ENCODE data around the gene WDR1.

WDR1 gene

DNA sequence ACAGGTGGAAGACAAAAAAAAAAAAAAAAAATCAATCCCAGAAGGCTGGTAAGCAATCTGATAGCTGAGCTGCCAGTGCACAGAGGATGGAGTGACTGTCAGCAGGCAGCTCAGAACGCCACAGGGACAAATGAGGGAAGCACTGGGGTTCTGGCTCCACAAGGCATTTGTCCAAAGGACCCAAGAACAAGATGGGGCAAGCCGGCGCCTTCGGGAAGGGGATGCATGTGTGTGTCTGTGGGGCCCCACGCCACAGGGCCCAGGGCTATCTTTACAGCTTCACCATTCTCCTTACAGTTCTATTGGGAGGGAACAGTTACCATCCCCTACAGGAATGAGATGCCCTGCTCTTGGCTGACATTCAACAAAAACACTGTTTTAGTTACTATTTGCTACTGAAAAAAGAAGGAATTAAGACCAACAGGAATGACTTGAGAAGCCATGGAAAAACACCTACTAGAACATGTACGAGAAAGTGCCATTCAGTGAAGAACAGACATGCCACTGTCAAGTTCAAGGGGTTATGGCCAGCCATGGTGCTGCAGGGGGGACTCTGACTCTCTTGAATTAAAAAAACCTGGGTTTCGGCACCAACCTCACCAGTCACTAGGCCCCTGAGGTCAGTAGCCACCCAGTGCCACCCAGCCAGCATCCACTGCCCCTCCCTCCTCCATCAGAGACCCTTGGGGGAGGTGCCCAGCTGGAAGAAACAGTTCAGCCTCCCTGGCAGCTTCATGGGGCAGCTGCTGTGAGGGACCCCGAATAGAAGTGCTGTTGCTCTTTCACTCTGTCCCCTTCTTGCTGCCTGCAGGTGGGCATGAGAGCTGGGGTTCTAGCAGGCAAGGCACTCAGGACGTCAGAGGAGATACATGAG lies 18.5 kb downstream of the WDR1 start:
- H3K4me3 ChIP-seq: no peak overlapping the region
- no peaks in the 10 kb centered on the region for H3K27me3 ChIP-seq
- H3K27ac ChIP-seq: peak overlapping the region; percentile 61 to 95
- no peak for DNase-seq
- H3K4me1 ChIP-seq: peaks cover 0 to 100% (median 92%) of the 10 kb centered on the region in 4 donors
- TF ChIP-seq, protein P1, sequence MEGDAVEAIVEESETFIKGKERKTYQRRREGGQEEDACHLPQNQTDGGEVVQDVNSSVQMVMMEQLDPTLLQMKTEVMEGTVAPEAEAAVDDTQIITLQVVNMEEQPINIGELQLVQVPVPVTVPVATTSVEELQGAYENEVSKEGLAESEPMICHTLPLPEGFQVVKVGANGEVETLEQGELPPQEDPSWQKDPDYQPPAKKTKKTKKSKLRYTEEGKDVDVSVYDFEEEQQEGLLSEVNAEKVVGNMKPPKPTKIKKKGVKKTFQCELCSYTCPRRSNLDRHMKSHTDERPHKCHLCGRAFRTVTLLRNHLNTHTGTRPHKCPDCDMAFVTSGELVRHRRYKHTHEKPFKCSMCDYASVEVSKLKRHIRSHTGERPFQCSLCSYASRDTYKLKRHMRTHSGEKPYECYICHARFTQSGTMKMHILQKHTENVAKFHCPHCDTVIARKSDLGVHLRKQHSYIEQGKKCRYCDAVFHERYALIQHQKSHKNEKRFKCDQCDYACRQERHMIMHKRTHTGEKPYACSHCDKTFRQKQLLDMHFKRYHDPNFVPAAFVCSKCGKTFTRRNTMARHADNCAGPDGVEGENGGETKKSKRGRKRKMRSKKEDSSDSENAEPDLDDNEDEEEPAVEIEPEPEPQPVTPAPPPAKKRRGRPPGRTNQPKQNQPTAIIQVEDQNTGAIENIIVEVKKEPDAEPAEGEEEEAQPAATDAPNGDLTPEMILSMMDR (IDR thresholded peaks at IDR 0.05): no peak
- H3K9me3 ChIP-seq: no peaks in the 10 kb centered on the region
- intact Hi-C loops (cut with DNase I; ENCODE audit: low total_unique reads): no loop called here
- peaks cover 54 to 96% (median 83%) of the 10 kb centered on the region in 3 donors for H3K36me3 ChIP-seq

DNA sequence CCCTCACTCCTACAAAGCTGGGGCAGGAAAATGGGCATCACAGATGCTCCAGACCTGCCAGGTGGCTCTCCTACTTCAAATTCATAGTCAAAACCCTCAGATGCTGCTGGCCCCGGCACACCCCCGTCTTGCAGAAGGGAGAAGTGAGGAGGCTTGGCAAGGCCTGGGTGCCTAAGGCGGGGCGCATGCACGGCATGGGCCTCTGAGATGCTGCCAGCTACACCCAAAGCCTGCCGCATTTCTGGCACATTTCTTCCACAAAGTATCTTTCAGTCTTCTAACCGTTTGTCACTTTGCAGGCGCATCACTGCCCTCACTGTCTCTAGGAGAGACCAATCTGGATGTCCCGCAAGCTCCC lies 19.6 kb downstream of the WDR1 start:
- DNase-seq: no peak
- Histone ChIP-seq H3K36me3 (peaks cover 58 to 97% (median 76%) of the 10 kb centered on the region in 3 donors), H3K9me3 (no peaks in the 10 kb centered on the region), H3K27me3 (no peaks in the 10 kb centered on the region), H3K4me1 (peaks cover 0 to 100% (median 92%) of the 10 kb centered on the region in 4 donors), H3K27ac (peak overlapping the region; percentile 61 to 95), H3K4me3 (no peak overlapping the region)
- TF ChIP-seq, protein P1 (IDR thresholded peaks at IDR 0.05): no peak
- intact Hi-C loops (cut with DNase I; ENCODE audit: low total_unique reads): no loop called here

DNA sequence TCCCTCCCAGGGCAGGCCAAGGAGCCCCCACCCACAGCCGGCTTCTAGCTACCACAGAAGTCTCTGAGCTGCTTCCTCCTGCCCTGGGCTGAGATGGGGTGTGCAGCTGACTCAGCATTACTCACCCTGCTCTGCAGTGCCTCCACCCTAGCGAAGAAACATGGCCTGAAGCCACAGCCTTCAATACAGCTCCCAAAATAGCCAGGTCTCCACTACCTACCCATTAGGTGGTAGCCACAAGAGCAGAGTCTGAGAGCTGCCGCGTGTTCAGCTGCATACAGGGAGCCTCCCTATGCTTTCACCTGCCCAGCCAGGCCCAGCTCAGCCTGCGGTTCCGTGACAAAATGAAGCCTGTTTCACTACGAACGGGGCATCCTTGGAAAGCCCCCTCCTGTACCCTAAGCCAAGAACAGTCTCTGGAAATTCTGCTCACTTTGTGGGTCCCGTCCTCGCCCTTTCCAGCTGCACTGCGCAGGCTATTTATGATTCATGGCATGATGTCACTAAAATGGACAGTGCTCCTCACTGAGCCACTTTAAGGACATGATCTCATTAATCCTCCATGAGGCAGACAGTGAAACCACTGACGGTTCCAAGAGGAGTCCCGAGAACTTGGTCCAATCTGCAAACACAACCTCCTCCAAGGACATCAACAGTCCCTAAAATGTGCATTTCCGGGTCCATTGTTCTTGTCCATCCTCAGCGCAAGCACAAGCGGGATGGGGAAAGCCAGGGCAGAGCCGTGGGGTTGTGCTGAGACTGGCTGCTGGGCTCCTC lies 20.2 kb downstream of the WDR1 start:
- Histone ChIP-seq H3K4me1 (peaks cover 0 to 100% (median 92%) of the 10 kb centered on the region in 4 donors), H3K4me3 (no peak overlapping the region)
- peak; percentile 75 to 88 for DNase-seq

DNA sequence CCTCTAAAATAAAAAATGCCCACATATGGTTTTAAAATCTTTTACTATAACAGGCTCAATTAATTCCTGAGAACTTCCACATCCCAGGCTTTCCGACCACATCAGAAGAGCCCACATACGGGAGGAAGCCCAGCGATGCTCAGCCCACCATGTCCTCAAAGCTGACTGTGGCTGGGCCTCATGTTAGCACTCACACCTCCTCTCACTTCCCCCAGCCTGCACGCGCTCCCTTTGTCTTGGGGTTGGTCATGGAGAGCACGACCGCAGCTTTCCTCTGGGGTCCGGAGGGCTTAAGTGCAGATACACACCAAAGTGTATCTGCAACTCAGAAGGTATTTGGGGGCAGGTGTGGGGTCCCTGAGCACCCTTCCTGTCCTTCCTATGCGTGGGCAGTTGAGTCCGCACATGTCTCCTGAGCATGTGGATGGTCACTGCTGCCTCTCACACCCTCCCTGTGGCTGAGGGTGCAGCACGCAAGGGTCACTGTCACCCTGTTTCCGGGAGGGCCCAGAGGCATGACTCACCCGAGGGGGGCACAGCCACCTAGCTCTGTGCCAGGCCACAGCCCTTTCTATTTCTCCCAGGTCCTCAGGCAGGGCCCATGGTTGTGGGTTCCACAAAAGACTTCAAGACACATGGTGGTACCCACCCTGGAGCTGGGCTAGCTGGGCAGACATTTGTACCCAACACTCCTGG lies 21.2 kb downstream of the WDR1 start:
- Histone ChIP-seq H3K27ac (peak overlapping the region; percentile 61 to 95), H3K4me1 (peaks cover 0 to 97% (median 86%) of the 10 kb centered on the region in 4 donors), H3K4me3 (no peak overlapping the region), H3K27me3 (no peaks in the 10 kb centered on the region), H3K9me3 (no peaks in the 10 kb centered on the region), H3K36me3 (peaks cover 73 to 100% (median 85%) of the 10 kb centered on the region in 3 donors)
- intact Hi-C loops (cut with DNase I; ENCODE audit: low total_unique reads): no loop called here
- TF ChIP-seq, protein P1 (IDR thresholded peaks at IDR 0.05): no peak
- no peak for DNase-seq

More for the DNA sequence above, 20.2 kb downstream of the WDR1 start:
- intact Hi-C loops (cut with DNase I; ENCODE audit: low total_unique reads): no loop called here
- TF ChIP-seq, protein P1 (IDR thresholded peaks at IDR 0.05): no peak
- no peaks in the 10 kb centered on the region for H3K9me3 ChIP-seq
- H3K27me3 ChIP-seq: no peaks in the 10 kb centered on the region
- peaks cover 64 to 98% (median 82%) of the 10 kb centered on the region in 3 donors for H3K36me3 ChIP-seq
- H3K27ac ChIP-seq: peak overlapping the region; percentile 61 to 95

DNA sequence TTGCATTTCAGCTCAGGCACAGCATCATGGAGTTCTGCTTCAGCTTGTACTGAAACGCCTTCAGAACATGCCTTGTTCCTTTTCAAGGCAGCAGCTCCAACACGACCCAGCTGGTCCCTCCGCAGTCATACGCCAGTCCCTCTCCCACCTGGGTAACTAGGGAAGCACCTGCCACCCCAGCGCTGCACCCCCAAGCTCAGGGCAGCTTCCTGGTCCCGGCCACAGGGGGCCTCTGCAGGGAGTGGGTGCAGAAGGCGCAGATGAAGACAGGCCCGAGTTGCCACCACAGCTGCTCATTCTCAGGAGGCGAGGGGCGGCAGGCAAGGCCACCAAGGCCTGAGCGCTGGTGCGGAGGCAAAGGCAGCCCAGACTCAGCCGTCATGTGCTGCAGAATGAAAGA lies 21.8 kb downstream of the WDR1 start:
- no peaks in the 10 kb centered on the region for H3K27me3 ChIP-seq
- intact Hi-C loops (cut with DNase I; ENCODE audit: low total_unique reads): no loop called here
- H3K4me1 ChIP-seq: peaks cover 0 to 97% (median 82%) of the 10 kb centered on the region in 4 donors
- DNase-seq: no peak
- H3K36me3 ChIP-seq: peaks cover 79 to 100% (median 85%) of the 10 kb centered on the region in 3 donors
- H3K4me3 ChIP-seq: no peak overlapping the region
- TF ChIP-seq, protein P1 (IDR thresholded peaks at IDR 0.05): no peak
- H3K9me3 ChIP-seq: no peaks in the 10 kb centered on the region
- H3K27ac ChIP-seq: peak overlapping the region; percentile 61 to 95
